Endodermal cell (in vitro differentiated cells): ENCODE data around the gene ADAMTS10. TPM values are rescaled to one million over a fixed set of nuclear protein-coding genes. Genes with fewer than 3 reads are reported as not detected.

Experiments used
- DNase-seq: peaks from one replicate; pipeline ENCODE4 v3.0.0-alpha.2; 2017
- H3K27ac ChIP-seq: 2 replicates; pipeline ENCODE4 v1.5.1; 2013; ENCODE audit warnings: mild to moderate bottlenecking, low read depth, low read length, moderate library complexity
- H3K27me3 ChIP-seq: 2 replicates; pipeline ENCODE4 v1.6.1; 2013; ENCODE audit warnings: mild to moderate bottlenecking, low read length, moderate library complexity; ENCODE audit not compliant: insufficient read depth, control insufficient read depth, poor library complexity, severe bottlenecking
- H3K36me3 ChIP-seq: 2 replicates; pipeline ENCODE4 v1.7.0; 2013; ENCODE audit warnings: mild to moderate bottlenecking, low read length, moderate library complexity; ENCODE audit not compliant: control insufficient read depth, insufficient read depth
- H3K4me1 ChIP-seq: one replicate; pipeline ENCODE4 v1.7.0; 2013; ENCODE audit warnings: low read length; ENCODE audit not compliant: control insufficient read depth, insufficient read depth
- H3K4me3 ChIP-seq: 2 replicates; pipeline ENCODE4 v1.5.1; 2013; ENCODE audit warnings: mild to moderate bottlenecking, low read length, moderate library complexity
- H3K9ac ChIP-seq: 2 replicates; pipeline ENCODE4 v1.6.1; 2013; ENCODE audit warnings: mild to moderate bottlenecking, low read length, moderate library complexity; ENCODE audit not compliant: poor library complexity, severe bottlenecking; ENCODE audit errors: extremely low read depth
- H3K9me3 ChIP-seq: 2 replicates; pipeline ENCODE4 v1.6.1; 2013; ENCODE audit warnings: mild to moderate bottlenecking, low read length, moderate library complexity; ENCODE audit not compliant: control insufficient read depth
- H3K27ac Mint-ChIP-seq: 2 replicates; pipeline ENCODE4 v1.8.0; 2020; ENCODE audit warnings: mixed read lengths
- H3K27me3 Mint-ChIP-seq: 2 replicates; pipeline ENCODE4 v1.8.0; 2021; ENCODE audit warnings: mild to moderate bottlenecking, mixed read lengths; ENCODE audit not compliant: insufficient read depth
- H3K36me3 Mint-ChIP-seq: 2 replicates; pipeline ENCODE4 v1.8.0; 2020; ENCODE audit warnings: low read depth, mixed read lengths
- H3K4me1 Mint-ChIP-seq: 2 replicates; pipeline ENCODE4 v1.8.0; 2020; ENCODE audit warnings: mixed read lengths
- H3K4me3 Mint-ChIP-seq: 2 replicates; pipeline ENCODE4 v1.8.0; 2020; ENCODE audit warnings: mild to moderate bottlenecking, moderate library complexity, mixed read lengths
- H3K9me3 Mint-ChIP-seq: 2 replicates; pipeline ENCODE4 v1.8.0; 2020; ENCODE audit warnings: mild to moderate bottlenecking, mixed read lengths
- CTCF ChIP-seq: fragments of 200-600 bp; sonication (generic); conservative IDR thresholded peaks from 2 replicates; pipeline ENCODE4 v1.5.0; 2021; ENCODE audit warnings: antibody characterized with exemption, mild to moderate bottlenecking
- WGBS, 2 experiments: methylation state at CpG; one replicate each; pipeline versions ENCODE4 v1.1.5 to v1.1.7; 2013; ENCODE audit warnings: missing lambda C conversion rate in 2 of 2, mixed read lengths in 1 of 2; ENCODE audit not compliant: insufficient coverage in 1 of 2, insufficient read length in 1 of 2; 5-methylcytosine and 5-hydroxymethylcytosine counted together
- total RNA-seq, 2 donors: library from RNA; stranded (reverse); fragmentation: NEBNext Ultra II Directional in 1 of 2; extraction: Animal tissue kit (Norgen Biotek cat#: 25700) in 1 of 2; gene quantifications; 2 replicates in 1 of 2; 3 replicates in 1 of 2; pipeline ENCODE4 v1.2.1, GENCODE V29; 2021

ADAMTS10 gene
- total RNA-seq, 2 donors from 2014 or later = 19.3 to 35.9 TPM

GRCh38 chr19:8641221-8641907 lies 30.8 kb upstream of the ADAMTS10 start:
- no peak overlapping the region for H3K27ac Mint-ChIP-seq
- Histone ChIP-seq H3K4me3 (no peak overlapping the region), H3K9me3 (no peaks in the 10 kb centered on the region), H3K27ac (no peak overlapping the region), H3K36me3 (no peaks in the 10 kb centered on the region), H3K27me3 (no peaks in the 10 kb centered on the region), H3K4me1 (no peaks in the 10 kb centered on the region), H3K9ac (no peak overlapping the region)
- 60 to 96% methylated on average over 1 to 2 of the region's 2 CpGs for WGBS, 2 experiments
- DNase-seq = no peak
- peaks cover 9% of the 10 kb centered on the region for H3K27me3 Mint-ChIP-seq
- no peak for TF ChIP-seq CTCF
- peaks cover 9% of the 10 kb centered on the region for H3K9me3 Mint-ChIP-seq
- no peaks in the 10 kb centered on the region for H3K36me3 Mint-ChIP-seq
- H3K4me1 Mint-ChIP-seq = peaks cover 10% of the 10 kb centered on the region
- H3K4me3 Mint-ChIP-seq = no peak overlapping the region

GRCh38 chr19:8640402-8641004 lies 30.0 kb upstream of the ADAMTS10 start:
- no peak for TF ChIP-seq CTCF
- H3K9ac ChIP-seq = no peak overlapping the region
- no peak overlapping the region for H3K4me3 ChIP-seq
- no peaks in the 10 kb centered on the region for H3K27me3 ChIP-seq
- WGBS, 2 experiments = 84 to 89% methylated on average over 11 to 12 of the region's 12 CpGs
- Mint-ChIP-seq H3K27me3 (peaks cover 8% of the 10 kb centered on the region), H3K4me3 (no peak overlapping the region), H3K27ac (no peak overlapping the region), H3K36me3 (no peaks in the 10 kb centered on the region), H3K9me3 (peaks cover 9% of the 10 kb centered on the region), H3K4me1 (peaks cover 10% of the 10 kb centered on the region)
- no peaks in the 10 kb centered on the region for H3K9me3 ChIP-seq
- no peaks in the 10 kb centered on the region for H3K4me1 ChIP-seq
- no peak for DNase-seq
- H3K27ac ChIP-seq = no peak overlapping the region
- H3K36me3 ChIP-seq = no peaks in the 10 kb centered on the region

GRCh38 chr19:8639821-8640401 lies 29.4 kb upstream of the ADAMTS10 start:
- no peak overlapping the region for H3K4me3 ChIP-seq
- no peak for TF ChIP-seq CTCF
- Mint-ChIP-seq H3K4me3 (no peak overlapping the region), H3K9me3 (peaks cover 9% of the 10 kb centered on the region), H3K36me3 (no peaks in the 10 kb centered on the region), H3K27me3 (peaks cover 8% of the 10 kb centered on the region), H3K27ac (no peak overlapping the region), H3K4me1 (peaks cover 10% of the 10 kb centered on the region)
- DNase-seq = peak; percentile 80
- no peaks in the 10 kb centered on the region for H3K27me3 ChIP-seq
- no peaks in the 10 kb centered on the region for H3K4me1 ChIP-seq
- no peak overlapping the region for H3K9ac ChIP-seq
- WGBS, 2 experiments = 42 to 43% methylated on average over 6 to 7 of the region's 8 CpGs
- H3K9me3 ChIP-seq = no peaks in the 10 kb centered on the region
- H3K27ac ChIP-seq = no peak overlapping the region
- no peaks in the 10 kb centered on the region for H3K36me3 ChIP-seq
